OCI-M2 (cell line): ENCODE results near the gene ACLY.
"Not testable (repeated sequence)": the region's sequence is repeated elsewhere in the genome, so short reads cannot be mapped to it uniquely, and the experiment has no call there.

Source experiments
- DNase-seq: peaks from one replicate; lab custom pipeline; 2025; ENCODE audit not compliant: unreplicated experiment; lab: John Stamatoyannopoulos, UW

The ACLY gene

DNA sequence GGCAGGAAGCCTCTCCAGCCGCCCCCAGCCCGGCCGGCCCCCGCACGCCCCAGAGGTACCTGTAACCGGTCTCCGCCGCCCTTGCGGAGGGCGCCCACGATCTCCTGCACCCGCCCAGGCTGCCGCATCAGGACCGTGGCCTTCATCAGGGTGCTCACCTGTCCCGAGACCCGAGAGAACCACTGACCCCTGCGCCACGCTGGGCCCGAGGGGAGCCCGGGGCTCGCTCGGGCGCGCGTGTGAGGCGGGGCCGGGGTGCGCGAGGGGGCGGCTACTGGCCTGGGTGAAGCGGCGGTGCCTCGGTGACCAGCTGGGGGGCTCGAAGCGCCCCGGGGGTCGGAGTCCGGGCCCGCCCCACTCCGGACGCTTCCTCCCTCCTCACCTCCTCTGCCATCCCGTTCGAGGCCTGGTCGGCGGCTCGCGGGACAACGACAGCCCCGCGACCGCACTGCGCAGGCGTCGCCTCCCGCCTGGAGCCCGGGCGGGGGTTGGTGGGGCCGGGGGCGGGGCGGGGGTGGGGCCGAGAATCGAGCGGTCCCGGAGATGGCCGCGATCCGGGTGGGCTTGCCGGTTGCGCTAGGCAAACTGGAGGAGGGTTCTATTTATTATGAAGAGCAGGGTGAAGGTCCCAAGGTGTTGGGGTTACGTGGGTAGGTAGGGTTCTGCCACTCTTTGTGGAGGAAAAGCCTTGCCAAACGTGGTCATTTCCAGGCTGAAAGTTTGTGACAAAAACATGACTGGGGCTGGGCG lies 82.8 kb downstream of the ACLY start, which contains the start of gene NT5C3B:
Gene NT5C3B, minus strand, starts transcription at position 433 of the 750 bp plus-strand sequence. Its CDS starts 39 bp downstream, at position 394.
- DNase-seq = no peak

DNA sequence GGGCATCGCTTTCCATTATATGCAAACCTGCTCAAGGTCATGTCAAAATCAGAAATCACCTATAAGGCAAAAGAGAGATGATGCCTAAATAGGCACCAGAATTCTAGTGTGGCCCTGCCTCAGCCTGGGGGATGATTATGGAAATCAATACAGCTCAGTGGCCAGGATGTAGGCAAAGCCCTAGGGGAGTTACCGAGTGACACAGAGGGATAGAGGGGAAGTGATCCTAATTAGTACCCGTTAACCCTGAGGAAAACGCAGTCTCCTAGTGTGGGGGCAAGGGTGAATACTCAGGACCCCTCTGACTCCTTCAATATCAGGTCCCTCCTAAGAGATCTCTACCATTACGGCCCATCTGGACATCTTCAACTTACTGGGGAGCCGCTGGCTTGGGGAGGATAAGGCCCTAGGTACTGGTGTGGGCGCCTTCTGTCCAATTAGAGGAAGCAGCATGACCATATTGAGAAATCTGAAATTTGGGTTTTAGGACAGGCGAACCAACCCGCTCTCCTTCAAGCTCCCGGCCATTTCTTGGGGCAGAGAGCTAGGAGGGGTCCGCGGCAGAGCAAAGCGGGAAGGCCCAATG lies 83.4 kb downstream of the ACLY start:
- DNase-seq = no peak

DNA sequence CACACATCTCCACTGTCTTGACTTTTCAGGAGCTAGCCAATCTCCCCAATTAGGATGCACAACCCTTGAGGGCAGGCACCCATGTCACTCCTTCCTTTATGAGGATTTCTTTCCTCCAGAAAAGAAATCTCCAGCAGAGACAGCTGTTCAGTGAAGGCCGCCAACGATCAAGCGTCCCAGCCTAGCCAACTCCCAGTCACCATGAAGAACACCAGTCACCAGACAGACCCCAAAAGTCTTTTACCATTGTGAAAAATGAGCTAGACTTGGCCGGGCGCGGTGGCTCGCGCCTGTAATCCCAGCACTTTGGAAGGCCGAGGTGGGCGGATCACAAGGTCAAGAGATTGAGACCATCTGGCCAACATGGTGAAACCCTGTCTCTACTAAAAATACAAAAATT lies 88.8 kb downstream of the ACLY start:
- not testable (repeated sequence) for DNase-seq

DNA sequence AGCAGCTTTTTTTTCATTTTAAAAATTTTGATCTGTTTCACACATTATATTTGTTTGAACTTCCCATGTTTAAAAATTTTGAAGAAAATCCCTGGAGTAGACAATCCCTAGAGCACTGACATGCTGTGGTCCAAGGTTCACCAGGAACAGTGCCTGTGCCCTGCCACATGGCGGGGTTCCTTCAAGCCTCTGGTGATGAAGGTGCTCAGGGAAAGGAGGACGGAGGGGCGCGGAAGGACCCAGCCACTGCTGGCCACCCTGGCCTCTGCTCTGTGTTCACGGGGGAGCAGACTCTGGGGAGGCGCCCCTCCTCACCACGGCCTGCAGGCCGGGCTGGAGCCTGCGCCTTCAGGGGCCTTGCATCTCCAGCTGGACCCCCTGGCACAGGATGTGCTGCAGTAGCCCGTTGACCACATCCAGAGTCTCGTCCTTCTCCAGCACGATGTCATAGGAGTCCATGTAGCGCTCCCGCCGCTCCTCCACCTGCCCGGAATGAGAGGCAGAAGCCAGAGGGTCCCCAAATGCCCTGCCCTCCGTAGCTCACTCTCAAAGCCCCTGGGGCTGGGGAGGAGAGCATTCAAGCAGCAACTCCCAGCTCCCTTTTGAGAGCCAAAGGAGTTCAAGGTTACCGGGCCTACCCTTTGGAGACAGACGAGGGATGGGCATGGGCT lies 93.4 kb downstream of the ACLY start:
- DNase-seq = no peak

DNA sequence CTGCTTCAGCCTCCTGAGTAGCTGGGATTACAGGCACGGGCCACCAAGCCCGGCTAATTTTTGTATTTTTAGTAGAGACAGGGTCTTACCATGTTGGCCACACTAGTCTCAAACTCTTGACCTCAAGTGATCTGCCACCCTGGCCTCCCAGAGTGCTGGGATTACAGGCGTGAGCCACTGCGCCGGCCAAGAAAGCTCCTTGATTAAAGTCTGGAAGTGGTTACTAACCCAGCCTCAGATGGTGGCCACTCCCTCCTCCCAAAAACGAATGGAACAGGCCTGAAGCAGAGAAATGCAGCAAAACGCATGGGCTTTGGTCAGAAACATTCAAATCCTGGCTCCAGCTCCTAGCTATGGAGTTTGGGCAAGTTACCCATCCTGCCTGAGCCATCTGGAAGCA lies 94.7 kb downstream of the ACLY start:
- no peak for DNase-seq

DNA sequence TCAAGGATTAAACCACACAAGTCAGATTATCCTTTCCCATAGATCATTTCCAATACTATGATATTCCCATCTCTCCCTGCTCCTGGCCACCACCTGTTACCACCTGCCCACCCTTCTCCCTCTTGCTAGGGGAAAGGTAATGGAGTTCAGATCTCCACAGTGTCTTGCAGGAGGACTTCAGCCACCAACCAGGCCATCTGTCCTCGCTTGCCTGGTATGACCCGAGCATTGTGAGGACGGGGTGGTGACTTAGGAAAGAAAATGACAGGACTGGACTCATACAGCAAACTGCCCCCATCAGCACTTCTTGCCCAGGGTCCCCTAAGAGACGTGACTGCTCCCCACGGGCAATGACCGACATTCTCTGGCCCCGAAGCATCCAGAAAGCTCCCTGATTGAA lies 95.2 kb downstream of the ACLY start:
- DNase-seq = no peak

DNA sequence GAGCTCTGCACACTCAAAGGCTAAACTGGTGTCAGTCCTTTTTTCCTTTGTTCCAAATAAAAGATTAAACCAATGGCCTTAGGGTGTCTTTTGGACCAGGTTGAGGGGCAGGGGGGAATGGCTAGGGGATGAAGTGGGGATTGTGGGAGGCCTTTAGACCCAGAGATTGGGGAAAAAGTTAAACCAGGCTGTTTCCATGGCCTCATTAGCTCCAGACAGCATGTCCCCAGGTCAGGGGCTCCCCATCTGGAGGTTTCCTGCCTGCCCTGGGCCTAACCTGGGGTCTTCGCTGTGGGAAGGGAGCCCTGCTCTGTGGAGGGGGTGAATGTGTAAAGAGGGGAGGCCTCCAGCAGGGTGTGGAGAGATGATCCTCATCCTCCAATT lies 95.6 kb downstream of the ACLY start:
- DNase-seq = no peak

DNA sequence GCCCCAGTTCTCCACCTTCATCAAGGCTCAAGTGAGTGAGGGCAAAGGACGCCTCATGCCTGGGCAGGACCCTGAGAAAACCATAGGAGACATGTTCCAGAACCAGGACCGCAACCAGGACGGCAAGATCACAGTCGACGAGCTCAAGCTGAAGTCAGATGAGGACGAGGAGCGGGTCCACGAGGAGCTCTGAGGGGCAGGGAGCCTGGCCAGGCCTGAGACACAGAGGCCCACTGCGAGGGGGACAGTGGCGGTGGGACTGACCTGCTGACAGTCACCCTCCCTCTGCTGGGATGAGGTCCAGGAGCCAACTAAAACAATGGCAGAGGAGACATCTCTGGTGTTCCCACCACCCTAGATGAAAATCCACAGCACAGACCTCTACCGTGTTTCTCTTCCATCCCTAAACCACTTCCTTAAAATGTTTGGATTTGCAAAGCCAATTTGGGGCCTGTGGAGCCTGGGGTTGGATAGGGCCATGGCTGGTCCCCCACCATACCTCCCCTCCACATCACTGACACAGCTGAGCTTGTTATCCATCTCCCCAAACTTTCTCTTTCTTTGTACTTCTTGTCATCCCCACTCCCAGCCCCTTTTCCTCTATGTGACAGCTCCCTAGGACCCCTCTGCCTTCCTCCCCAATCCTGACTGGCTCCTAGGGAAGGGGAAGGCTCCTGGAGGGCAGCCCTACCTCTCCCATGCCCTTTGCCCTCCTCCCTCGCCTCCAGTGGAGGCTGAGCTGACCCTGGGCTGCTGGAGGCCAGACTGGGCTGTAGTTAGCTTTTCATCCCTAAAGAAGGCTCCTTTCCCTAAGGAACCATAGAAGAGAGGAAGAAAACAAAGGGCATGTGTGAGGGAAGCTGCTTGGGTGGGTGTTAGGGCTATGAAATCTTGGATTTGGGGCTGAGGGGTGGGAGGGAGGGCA lies 96.3 kb downstream of the ACLY start:
- DNase-seq = no peak

DNA sequence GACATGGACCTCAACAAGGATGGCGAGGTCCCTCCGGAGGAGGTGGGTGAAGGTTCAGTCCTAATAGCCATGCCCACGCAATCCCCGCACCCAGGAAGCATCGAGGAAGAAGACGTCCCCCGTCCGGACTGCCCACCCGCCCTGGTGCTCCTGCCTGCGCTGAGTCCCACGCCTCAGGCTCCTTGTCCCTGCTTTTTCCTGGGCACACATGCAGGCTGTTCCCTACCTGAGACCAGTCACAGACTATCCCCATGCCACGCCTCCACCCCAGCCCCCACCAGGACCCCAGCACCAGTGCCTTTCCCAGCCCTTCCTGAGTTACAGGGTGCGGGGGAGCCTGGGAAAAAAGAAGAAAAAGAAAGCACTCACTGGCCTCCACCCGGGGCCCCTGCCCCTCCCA lies 97.0 kb downstream of the ACLY start:
- DNase-seq = no peak

DNA sequence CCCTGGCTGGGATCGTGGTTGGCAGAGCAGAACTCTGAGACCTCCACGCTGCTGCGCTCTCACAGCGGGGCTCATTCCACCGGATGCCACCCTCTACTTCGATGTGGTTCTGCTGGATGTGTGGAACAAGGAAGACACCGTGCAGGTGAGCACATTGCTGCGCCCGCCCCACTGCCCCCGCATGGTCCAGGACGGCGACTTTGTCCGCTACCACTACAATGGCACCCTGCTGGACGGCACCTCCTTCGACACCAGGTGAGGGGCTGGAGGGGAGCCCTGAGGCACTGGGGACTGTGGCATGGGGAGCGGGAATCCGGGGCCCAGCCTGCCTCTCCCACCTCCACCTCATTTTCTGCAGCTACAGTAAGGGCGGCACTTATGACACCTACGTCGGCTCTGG lies 100.7 kb downstream of the ACLY start:
- no peak for DNase-seq
